Muscle of back (tissue), 11 donors: ENCODE results near the gene LMAN2L. TPM values are rescaled to one million over a fixed set of nuclear protein-coding genes. Genes with fewer than 3 reads are reported as not detected.

ENCODE experiments used
- DNase-seq, 3 donors: peaks; one replicate each; pipeline versions ENCODE4 v3.0.0 to v3.0.0-alpha.2; 2013
- polyA plus RNA-seq, 10 donors: library from polyadenylated mRNA; unstranded; fragments of 120-200 nt; gene quantifications; one replicate each; pipeline ENCODE4 v1.2.1, GENCODE V29; 2013; ENCODE audit not compliant: insufficient read length in 10 of 10

LMAN2L gene
- polyA plus RNA-seq, 10 donors: 20.8 to 27.5 (median 25.9) TPM

DNA sequence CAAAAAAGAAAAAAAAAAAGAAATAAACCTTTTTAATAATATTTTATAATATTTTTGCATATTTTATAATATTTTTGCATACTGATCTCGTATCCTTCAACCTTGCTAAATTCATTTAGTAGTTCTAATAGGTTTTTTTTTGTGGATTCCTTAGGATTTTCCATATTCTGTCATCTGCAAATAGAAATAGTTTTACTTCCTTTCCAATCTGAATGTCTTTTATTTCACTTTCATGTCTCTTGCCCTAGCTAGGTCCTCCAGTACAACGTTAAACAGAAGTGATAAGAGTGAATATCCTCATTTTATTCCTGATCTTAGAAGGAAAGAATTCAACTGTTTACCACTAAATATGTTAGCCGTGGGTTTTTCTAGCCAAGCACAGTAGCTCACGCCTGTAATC, 13.7 kb downstream of the LMAN2L start:
- no peak for DNase-seq

DNA sequence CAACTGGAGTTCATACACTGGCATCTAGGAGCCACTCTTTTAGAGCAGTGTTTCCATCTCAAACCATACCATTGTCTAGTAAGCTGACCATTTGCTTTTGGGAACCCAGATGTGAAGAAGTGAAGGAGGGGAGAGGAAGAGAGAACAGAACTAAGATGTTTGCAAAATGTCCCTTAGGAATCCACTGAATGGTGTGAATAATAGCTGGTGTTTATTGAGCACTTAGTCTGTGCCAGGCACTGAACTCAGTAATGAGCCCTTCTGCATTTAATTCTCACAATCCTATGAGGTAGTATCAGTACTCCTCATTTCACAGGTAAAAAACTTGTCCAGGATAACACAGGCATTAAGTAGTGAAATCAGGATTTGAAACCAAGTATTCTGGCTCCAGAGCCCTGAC, 23.5 kb downstream of the LMAN2L start:
- DNase-seq: no peak

DNA sequence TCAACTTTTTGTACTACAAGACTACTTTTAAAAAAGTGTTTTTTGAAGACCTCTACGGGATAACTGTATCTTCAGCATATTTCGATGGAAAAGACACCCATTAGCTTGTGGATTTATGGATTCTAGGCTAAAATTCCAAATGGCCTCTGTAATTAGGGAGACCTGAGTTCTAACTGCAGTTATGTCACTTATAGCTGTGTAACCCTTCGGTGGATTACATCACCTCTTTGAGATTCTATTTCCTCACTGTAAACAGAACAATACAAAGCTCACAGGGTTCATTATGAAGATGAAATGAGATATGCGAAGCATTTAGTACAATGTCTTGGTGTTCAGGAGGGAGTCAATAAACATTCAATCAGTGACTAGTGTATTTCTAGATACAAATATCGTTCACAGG, 24.2 kb downstream of the LMAN2L start:
- no peak for DNase-seq

DNA sequence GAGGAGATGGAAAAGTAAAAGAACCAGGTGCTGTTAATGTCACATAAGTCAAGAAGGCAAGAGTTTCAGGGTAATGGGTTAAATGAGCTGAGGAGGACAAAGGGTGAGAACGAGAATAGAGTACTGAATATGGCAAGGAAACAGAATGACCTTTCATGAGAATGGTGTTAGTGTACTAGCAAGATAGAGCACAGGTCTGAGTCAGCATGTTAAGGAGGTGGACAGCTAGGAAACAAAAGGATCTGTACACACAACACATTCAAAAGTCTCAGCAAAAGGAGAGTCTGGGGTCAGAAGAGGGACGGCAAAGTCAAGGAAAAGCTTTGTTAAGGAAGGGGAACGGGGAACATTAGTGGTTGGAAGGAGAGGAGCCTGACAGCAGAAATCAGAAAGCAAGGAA, 28.9 kb downstream of the LMAN2L start:
- no peak for DNase-seq

DNA sequence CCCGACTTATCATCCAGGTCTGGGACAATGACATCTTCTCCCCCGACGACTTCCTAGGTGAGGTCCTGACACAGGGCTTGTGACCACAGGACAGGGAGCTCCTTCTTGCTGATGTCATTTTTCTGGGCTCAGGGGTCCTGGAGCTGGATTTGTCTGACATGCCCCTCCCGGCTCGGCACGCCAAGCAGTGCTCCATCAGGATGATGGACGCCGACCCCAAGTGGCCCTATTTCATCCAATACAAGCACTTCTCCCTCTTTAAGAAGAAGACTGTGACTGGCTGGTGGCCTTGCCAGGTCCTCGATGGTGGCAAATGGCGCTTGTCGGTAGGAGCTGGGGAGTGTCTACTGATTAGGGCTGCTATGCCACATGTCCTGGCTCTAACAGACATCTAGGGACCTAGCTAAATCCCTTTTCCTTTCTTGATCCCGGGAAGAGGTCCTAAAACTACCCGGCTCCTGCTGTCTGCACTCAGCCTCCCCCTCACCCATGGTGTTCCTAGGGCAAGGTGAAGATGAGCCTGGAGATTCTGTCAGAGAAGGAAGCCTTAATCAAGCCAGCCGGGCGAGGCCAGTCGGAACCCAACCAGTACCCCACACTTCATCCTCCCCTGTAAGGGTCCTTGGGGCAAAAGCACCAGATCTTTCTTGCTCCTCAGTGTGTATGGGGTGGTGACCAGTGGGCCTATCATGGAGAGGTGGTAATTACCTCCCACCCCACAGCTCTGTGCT, 36.7 kb downstream of the LMAN2L start:
- DNase-seq: no peak

DNA sequence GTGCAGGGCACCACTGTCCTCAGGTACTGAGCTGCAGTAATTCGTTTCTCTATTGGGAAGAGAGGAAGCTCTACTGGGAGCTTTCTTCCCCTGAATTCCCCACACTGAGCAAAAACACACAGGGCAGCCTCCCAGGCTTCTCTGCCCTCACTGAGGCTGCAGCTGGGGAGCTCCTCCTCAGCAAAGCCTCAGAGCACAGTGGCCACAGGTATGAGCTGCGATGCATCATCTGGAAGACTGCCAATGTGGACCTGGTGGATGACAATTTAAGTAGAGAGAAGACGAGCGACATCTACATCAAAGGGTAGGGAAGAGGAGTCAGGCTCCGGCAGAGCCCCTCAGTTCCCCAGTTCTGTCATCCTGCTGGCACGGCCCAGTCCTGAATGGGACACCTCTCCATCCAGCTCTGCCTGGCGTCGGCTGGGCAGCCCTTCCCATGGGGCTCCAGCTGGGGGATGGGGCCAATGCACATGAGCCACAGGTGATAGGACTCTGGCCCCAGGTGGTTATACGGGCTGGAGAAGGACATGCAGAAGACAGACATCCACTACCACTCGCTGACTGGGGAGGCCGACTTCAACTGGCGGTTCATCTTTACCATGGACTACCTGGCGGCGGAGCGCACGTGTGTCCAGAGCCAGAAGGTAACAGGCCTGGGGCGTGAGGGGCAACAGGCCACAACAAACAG, 37.6 kb downstream of the LMAN2L start:
- DNase-seq: no peak

DNA sequence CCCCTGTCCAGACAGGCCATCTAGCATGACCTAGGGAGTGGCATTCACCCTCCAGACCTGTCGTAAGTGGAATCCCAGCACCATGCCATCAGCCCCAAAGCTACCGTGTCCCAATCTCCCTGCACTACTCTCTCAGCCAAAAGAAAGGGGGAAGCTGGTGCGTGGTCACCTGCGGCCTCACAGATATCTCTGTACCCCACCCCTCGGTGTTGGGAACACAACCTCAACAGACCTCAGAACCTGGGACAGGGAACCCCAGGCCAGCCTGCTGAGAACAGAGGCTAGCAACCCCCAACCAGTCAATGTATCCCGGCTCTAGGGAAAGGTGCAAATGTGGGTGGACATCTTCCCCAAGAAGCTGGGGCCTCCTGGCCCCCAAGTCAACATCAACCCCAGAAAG, 38.2 kb downstream of the LMAN2L start:
- DNase-seq: no peak

DNA sequence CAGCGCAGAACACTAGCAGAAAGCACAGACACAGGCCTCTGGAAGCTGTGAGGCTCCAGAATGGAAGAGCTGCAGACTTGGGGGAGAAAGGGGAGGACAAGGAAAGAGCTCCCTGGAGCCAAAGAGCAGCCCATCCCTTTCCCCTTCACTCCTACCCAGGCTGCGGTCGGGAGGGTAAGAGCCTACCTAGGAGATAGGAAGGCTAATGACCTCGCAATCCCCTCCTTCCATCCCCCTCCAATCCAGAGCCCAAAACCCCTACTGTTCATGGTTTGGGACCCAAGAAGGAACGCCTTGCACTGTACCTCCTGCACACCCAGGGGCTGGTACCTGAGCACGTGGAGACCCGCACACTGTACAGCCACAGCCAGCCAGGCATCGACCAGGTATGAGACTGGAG, 39.8 kb downstream of the LMAN2L start:
- DNase-seq: no peak

DNA sequence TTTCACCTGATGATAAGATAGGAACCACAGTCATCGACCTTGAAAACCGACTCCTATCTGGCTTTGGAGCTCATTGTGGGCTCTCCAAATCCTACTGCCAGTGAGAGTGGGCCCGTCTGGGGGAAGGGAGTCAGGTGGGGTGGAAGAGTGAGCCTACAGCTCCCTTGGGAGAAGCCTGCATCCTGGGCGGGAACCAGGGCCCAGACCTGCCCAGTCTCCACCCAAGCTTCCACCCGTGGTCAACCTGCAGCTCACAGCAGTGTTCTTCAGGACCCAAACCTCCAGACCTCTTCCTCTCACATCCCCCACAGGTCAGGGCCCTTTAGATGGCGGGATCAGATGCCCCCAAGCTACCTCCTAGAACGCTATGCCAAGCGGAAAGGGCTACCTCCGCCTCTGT, 40.2 kb downstream of the LMAN2L start:
- no peak for DNase-seq

DNA sequence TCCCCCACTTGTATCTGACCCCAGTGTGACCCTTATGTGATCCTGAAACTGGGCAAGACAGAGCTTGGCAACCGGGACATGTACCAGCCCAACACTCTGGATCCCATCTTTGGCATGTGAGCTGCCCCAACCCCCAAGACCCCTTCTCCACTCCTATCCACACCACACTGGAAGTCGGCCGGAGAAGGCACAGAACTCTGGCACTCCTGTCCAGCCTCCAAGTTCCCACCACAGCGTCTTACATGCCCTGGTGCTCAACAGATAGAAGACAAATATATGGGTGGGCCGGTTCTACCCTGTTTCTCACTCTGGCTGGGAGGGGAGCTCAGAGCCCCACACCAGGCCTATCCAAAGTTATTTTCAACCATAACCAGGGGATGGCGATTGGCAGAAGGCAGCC, 40.8 kb downstream of the LMAN2L start:
- no peak for DNase-seq

DNA sequence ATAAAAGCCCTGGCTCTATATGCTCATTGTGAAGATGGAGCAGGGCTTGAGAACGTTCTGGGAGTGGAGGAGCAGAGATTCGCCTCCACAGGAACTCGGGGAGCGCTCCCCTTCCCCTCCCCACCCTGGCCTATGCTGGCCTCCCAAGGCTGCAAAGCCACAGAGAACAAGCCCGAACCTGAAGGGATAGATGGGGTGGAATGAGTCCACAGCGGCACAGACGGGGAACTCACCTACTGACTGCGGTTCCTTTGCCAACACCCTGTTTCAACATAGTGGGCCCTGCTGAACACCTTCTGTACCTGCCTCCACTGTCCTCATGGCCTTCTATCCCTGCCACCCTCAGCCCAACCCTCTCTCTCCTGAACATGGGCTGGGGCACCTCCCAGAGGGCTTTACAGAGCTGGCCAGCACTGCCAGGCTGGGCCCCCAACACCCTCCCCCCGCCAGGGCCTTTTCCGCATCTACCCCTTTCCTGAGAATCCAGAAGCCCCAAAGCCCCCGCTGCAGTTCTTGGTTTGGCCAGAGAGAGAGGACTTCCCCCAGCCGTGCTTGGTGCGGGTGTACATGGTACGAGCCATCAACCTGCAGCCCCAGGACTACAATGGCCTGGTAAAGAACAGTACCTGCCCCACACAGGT, 41.5 kb downstream of the LMAN2L start:
- DNase-seq: no peak

DNA sequence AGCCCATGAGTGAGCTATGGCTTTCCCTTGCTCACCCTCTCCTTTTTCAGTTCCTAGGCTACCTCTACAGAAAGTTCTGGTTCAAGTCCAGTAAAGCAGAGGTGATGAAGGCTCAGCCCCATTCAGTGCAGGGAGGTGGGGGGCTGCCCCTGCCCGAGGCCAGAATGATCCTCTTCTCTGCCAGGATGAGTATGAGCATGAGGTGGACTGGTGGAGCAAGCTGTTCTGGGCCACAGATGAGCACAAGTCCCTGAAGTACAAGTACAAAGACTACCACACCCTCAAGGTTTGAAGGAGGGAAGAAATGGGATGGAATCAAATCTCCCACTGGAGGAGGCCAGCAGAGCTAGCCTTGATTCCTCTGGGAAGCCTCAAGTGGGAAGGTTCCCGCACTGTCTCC, 42.4 kb downstream of the LMAN2L start:
- DNase-seq: no peak

DNA sequence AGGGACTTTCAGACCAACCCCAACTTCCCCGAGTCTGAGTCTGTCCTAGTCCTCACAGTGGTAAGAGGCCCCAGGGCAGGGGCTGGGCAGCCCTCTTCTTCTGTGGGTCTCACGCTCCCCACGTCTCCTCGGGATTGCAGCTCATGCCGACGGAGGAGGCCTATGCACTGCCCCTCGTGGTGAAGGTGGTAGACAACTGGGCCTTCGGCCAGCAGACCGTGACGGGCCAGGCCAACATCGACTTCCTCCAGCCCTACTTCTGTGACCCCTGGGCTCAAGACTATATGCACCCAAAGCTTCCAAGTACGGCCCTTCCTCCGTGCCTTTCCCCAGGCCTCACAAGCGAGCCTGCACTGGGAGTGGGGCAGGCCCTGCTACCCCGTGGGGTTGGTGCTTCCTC, 44.3 kb downstream of the LMAN2L start:
- no peak for DNase-seq

DNA sequence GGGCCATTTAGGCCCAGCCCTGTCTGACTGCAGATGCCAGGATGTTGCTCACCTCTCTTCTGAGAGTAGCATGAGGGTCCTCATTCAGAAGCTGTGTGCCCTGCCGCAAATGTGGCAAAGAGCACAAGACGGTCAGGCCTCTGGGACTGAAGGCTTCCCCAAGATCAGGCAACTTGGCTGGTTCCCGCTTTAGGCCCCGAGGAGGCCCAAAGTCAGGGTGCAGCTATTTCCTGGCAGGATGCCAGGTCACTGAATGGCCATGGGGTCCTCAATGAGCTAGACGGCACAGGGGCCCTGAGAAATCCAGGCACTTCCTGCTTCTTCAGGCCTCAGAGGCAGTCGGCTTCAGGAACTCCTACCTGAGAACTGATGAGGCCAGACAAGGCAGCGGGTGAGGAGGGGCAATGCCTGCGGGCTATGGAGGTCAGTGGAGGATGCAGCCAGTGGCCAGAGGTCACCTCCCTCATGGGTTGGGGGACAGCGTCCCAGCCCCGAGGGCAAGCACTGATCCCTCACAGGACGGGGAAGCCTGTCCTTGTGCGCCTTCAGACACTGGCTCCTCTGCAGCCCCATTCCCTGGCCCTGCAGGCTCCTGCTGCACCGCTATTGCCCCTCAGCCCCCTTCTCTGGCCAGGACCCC, 44.9 kb downstream of the LMAN2L start:
- no peak for DNase-seq

DNA sequence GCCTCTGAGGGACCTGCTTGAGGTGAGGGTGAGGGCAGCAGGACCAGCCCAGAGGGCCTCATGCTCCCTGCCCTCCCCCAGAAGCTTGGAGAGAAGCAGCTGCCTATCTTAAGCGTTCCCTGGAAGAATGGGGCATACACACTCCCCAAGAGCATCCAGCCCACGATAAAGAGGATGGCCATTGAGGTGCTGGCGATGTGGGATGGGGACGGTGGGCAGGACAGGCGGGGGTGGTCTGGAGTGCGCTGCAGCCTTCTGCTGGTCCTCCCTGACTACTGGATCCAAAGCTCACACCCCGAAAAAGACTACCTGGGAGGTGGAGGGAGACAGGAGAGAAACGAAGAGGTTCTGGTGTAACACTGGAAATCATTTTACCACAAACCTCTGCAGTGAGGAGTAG, 45.6 kb downstream of the LMAN2L start:
- no peak for DNase-seq

DNA sequence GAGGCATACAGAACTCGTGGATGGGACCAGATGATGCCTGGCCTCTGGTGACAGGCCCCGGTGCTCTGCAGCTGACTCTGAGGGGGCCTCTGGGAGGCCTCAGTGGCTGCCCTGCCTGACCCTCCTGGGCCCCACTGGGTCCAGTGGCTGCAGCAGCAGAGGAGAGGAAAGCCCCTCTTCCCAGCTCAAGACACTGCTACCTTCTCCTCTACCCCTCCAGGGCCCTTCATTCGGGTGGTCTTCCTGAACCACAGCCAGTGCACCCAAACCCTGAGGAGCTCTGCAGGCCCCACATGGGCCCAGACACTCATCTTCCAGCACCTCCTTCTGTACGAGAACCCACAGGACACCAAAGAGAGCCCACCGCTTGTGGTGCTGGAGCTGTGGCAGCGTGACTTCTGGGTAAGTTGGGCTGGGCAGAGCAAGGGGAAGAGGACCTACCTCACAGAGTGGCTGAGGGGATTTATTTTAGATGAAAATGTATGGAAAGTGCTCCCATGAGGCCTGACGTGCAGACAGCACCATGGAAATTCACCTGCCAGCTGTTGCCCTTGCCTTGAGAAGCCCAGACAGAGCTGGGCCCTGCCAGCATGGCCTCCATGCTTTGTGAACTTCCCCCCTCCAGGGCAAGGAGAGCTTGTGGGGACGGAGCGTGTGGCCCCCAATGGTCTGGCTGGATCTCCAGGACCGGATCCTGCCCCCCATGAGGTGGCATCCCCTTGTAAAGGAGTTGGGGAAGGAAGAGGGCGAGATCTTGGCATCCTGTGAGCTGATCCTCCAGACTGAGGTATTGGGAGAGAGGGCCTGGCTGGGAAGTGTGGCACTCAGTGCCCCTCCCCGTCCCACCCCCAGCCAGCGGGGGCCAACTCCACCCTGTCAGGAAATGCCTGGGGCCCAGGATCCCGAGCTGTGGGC, 46.3 kb downstream of the LMAN2L start:
- DNase-seq: no peak

DNA sequence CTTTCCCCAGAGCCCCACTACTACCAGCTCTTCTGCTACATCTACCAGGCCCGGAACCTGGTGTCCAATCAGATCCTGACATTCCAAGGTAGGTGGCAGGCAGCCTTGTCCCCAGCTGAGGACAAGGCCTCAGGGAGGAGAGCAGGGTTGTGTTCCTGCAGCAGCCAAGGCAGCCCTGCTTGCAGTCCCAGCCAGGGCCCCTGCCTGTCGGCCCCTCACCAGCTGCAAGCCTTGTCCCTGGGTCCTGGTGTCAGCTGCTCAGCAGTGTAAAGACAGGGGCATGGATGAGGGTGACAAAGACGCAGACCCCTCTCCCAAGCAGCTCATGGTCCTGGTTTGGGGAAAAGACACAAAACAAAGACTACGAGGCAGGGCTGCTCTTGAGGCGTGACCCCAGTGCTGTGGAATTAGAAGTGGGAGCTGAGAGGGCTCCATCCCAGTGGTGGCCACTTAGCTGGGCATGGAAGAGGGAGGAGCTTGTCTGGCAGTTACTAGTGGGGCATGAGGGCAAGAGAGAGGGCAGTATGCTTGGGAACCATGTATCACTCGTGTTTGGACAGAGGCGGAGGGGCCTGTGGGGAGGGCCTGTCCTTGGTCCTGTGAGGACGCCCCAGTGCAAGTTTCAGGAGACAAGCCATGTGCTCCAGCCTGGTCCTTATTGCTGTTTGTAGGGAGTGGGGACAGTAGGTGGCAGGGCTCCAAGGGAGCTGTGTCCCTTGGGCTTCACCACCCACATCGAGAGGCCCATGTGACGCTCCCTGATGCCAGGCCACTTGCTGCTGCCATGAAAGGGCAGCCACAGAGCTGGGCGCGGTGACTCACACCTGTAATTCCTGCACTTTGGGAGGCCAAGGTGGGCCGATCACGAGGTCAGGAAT, 47.5 kb downstream of the LMAN2L start:
- DNase-seq: no peak

DNA sequence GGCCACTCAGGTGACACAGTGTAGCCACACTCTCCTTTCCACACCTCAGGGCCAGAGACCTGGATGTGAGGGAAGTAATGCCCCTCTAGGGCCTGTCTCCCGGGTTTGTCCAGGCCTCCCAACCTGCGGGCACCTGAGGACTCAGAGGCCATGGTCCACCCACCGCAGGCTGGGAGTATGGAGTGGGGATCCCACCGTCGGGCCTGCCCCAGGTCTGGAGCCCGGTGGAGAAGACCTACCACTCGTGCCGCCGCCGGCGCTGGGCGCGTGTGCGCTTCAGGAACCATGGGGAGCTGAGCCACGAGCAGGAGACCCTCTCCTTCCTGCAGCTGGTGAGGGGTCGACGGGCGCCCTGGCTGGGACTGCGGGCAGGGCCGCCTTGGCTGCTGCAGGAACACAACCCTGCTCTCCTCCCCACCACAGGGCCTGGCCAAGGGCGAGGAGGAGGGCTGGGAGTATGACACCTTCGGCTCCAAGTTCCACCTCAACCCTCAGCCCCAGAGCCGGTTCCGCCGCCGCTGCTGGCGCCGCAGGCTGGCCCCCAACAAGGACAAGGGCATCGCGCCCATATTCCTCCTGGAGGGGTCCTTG, 48.7 kb downstream of the LMAN2L start:
- DNase-seq: no peak

DNA sequence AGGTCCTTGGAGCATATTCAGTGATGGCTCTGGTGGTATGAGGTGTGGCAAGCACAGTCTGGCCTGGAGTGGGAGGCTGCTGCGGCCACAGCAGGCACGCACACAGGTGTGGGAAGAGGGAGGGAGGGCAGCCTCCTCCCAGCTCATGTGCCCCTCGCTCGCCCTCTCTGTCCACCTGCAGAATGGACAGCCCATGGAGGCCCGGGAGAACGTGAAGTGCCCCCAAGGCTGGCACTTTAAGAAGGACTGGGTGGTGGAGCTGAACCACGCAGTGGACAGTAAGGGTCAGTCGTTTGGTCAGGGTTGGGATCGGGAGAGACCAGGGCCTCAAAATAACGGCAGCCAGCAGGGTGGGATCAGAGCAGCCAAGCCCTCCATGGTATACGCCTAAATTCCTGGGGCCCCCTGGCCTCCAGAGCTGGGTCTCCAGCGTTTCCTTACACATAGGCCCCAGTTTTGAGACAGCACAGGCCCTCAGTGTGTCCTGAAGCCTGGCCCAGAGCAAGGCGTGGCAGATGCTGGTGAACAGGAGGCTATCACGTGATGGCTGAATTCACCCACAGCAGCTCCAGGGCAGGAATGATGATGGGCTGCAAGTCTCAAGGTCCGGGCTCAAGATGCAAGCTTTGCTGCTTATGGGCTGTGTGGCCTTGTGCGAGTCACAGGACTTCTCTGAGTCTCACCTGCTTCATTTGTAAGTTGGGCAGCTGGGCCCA, 49.4 kb downstream of the LMAN2L start:
- no peak for DNase-seq
